NT2/D1 (cell line): ENCODE results near the gene MEGF10.

Experiments used
- SUZ12 ChIP-seq: IDR thresholded peaks from 2 replicates; pipeline ENCODE4 v1.6.1; 2011; ENCODE audit not compliant: insufficient read length, insufficient read depth; ENCODE audit errors: extremely low read depth
- YY1 ChIP-seq: IDR thresholded peaks from 2 replicates; pipeline ENCODE4 v1.6.1; 2011; ENCODE audit not compliant: insufficient read length, insufficient read depth
- ZNF274 ChIP-seq: IDR thresholded peaks from 2 replicates; pipeline ENCODE4 v1.6.1; 2011; ENCODE audit warnings: mild to moderate bottlenecking, low read depth, low read length

GRCh38 chr5:127430627-127431026 lies 140.0 kb downstream of the MEGF10 start:
- TF ChIP-seq YY1 (no peak), SUZ12 (no peak), ZNF274 (no peak)
